Naive thymus-derived CD4-positive, alpha-beta T cell (primary cell): Measurements from ENCODE around the gene ZDHHC1. TPM values are rescaled to one million over a fixed set of nuclear protein-coding genes. Genes with fewer than 3 reads are reported as not detected.

Experiments used
- ATAC-seq: fragments of 150-1000 bp; cut with Tn5 transposase; 2 replicates; pipeline ENCODE4 v1.10.0; 2021; ENCODE audit warnings: mild to moderate bottlenecking, moderate library complexity
- CTCF ChIA-PET: fragments of 350-600 bp; sonication (Branson Sonifier 250); formaldehyde crosslinking; loops from one replicate; lab custom pipeline; 2021; ENCODE audit warnings: antibody characterized with exemption; lab: Charles Lee
- POLR2A ChIA-PET: fragments of 350-600 bp; sonication (Branson Sonifier 250); formaldehyde crosslinking; loops from one replicate; lab custom pipeline; 2021; ENCODE audit warnings: antibody characterized with exemption, inconsistent platforms; lab: Charles Lee
- DNase-seq, 9 donors: peaks; one replicate each; pipeline versions ENCODE4 v3.0.0 to v3.0.0-alpha.2; 2020 to 2022; ENCODE audit warnings: mixed read lengths in 1 of 9
- H3K27ac ChIP-seq: one replicate; pipeline ENCODE4 v1.7.0; 2013; ENCODE audit warnings: mild to moderate bottlenecking, low read depth, low read length, moderate library complexity
- H3K27me3 ChIP-seq, 2 donors: one replicate each; pipeline ENCODE4 v1.7.0; 2013; ENCODE audit warnings: low read length in 2 of 2, mild to moderate bottlenecking in 2 of 2, moderate library complexity in 2 of 2; ENCODE audit not compliant: control insufficient read depth in 2 of 2, insufficient read depth in 2 of 2
- H3K36me3 ChIP-seq, 3 experiments: 1 replicate in 2 of 3; 2 replicates in 1 of 3; pipeline ENCODE4 v1.7.0; 2013; ENCODE audit warnings: low read length in 3 of 3, mild to moderate bottlenecking in 3 of 3, moderate library complexity in 1 of 3; ENCODE audit not compliant: insufficient read depth in 3 of 3, control insufficient read depth in 2 of 3
- H3K4me1 ChIP-seq, 2 donors: one replicate each; pipeline ENCODE4 v1.7.0; 2013; ENCODE audit warnings: low read length in 2 of 2, mild to moderate bottlenecking in 2 of 2, moderate library complexity in 1 of 2; ENCODE audit not compliant: control insufficient read depth in 2 of 2, insufficient read depth in 2 of 2
- H3K4me3 ChIP-seq: 2 replicates; pipeline ENCODE4 v1.7.0; 2013; ENCODE audit warnings: mild to moderate bottlenecking, low read length
- H3K9me3 ChIP-seq, 3 experiments: 1 replicate in 2 of 3; 2 replicates in 1 of 3; pipeline ENCODE4 v1.7.0; 2013; ENCODE audit warnings: low read length in 3 of 3; ENCODE audit not compliant: control insufficient read depth in 2 of 3
- H3K27ac Mint-ChIP-seq, 9 donors: one replicate each; pipeline ENCODE4 v1.8.0; 2020 to 2022; ENCODE audit warnings: mixed read lengths in 9 of 9, mild to moderate bottlenecking in 8 of 9, moderate library complexity in 5 of 9, inconsistent platforms in 2 of 9
- H3K27me3 Mint-ChIP-seq, 5 donors: one replicate each; pipeline ENCODE4 v1.8.0; 2021 to 2022; ENCODE audit warnings: mixed read lengths in 5 of 5, mild to moderate bottlenecking in 1 of 5
- H3K36me3 Mint-ChIP-seq, 5 donors: one replicate each; pipeline ENCODE4 v1.8.0; 2020 to 2022; ENCODE audit warnings: mixed read lengths in 5 of 5, mild to moderate bottlenecking in 3 of 5, inconsistent platforms in 1 of 5
- H3K4me1 Mint-ChIP-seq, 7 donors: one replicate each; pipeline ENCODE4 v1.8.0; 2020 to 2022; ENCODE audit warnings: mixed read lengths in 7 of 7, mild to moderate bottlenecking in 3 of 7, inconsistent platforms in 1 of 7
- H3K4me3 Mint-ChIP-seq, 10 donors: one replicate each; pipeline ENCODE4 v1.8.0; 2020 to 2022; ENCODE audit warnings: mild to moderate bottlenecking in 10 of 10, mixed read lengths in 10 of 10, moderate library complexity in 6 of 10, inconsistent platforms in 2 of 10
- H3K9me3 Mint-ChIP-seq, 11 donors: one replicate each; pipeline ENCODE4 v1.8.0; 2020 to 2022; ENCODE audit warnings: mixed read lengths in 11 of 11, mild to moderate bottlenecking in 4 of 11, inconsistent platforms in 1 of 11, moderate library complexity in 1 of 11
- intact Hi-C, 2 donors: fragments of 100-400 bp; cut with micrococcal nuclease; formaldehyde crosslinking; loops; one replicate each; pipeline ENCODE4 v1.15.1; 2023
- polyA plus RNA-seq, 2 donors: library from polyadenylated mRNA; unstranded; fragments of 300-500 nt; fragmentation: Illumina TruSeq; gene quantifications; one replicate each; pipeline ENCODE4 v1.2.3, GENCODE V29; 2021
- total RNA-seq, 6 experiments: library from RNA in 5 of 6; stranded (reverse) in 5 of 6; gene quantifications; 1 replicate in 5 of 6; 2 replicates in 1 of 6; pipeline ENCODE4 v1.2.3 and lab custom pipeline; 2021 to 2026

ZDHHC1 gene
- total and polyA plus RNA-seq, 7 experiments from 2014 or later = 0.34 to 3.6 (median 0.48) TPM; not detected in 4

DNA sequence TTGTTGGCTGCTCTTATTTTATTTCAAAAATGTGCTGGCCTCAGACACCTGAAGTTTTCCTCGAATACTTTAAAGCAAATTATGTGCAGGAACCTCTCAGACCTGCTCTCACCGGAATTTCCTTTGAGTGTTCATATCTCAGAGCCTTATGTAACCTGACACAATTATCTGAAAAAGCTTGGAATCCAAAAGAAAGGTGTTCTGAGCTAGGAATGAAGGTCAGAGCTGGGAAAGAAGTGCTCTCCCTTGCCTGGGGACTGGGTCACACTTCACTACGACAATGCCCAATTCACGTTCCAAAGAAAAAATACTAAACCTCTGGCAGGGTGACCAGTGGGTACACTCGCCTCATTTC lies 8.0 kb upstream of the ZDHHC1 start:
- peaks cover 6 to 8% of the 10 kb centered on the region in 2 donors for H3K27me3 ChIP-seq
- Mint-ChIP-seq H3K9me3 (peaks cover 0 to 1% (median 0%) of the 10 kb centered on the region in 11 donors), H3K4me1 (peaks cover 0 to 2% (median 0%) of the 10 kb centered on the region in 7 donors), H3K36me3 (no peaks in the 10 kb centered on the region), H3K4me3 (no peak overlapping the region), H3K27me3 (peaks cover 21 to 45% (median 31%) of the 10 kb centered on the region in 5 donors), H3K27ac (no peak overlapping the region)
- intact Hi-C loops = no loop called here
- CTCF ChIA-PET = no interaction called here
- no peak for DNase-seq
- H3K27ac ChIP-seq = no peak overlapping the region
- no peak for ATAC-seq
- no peaks in the 10 kb centered on the region for H3K4me1 ChIP-seq
- no peaks in the 10 kb centered on the region for H3K9me3 ChIP-seq
- POLR2A ChIA-PET = no interaction called here
- H3K36me3 ChIP-seq = no peaks in the 10 kb centered on the region
- H3K4me3 ChIP-seq = no peak overlapping the region

DNA sequence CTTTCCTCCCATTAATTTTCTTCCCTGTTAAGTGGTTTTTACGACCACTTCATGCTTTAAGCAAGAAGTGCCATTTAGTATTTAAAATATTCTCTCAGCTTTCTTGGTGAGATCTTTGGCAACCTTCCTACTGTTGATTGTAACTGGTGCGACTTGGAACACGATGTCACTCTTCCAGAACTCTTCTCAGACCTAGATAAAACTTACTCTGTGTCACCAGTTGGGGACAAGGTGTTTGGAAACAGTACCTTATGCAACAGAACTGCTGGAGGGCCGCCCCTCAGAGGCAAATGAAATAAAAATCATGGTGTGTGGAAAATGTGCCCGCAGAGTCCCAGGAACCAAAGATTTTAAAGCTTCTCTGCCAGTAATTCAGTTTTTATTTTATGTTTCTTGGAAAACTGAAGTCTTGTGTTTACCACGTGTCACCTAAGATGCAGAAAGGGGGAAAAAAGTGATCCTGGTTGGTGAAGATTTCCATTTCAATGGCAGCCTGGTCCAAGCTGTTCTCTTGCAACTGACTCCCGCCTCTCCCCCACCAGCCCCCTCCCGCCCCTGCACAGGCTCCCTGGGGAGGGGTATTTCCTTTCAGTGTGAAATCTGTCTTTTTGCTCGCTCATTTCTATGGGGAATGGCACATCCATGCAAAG lies 7.5 kb upstream of the ZDHHC1 start:
- ATAC-seq (no peak), DNase-seq (no peak)
- no peaks in the 10 kb centered on the region for H3K9me3 Mint-ChIP-seq
- no peaks in the 10 kb centered on the region for H3K36me3 ChIP-seq
- H3K27ac ChIP-seq = no peak overlapping the region
- H3K36me3 Mint-ChIP-seq = no peaks in the 10 kb centered on the region
- H3K9me3 ChIP-seq = no peaks in the 10 kb centered on the region
- intact Hi-C loops = no loop called here
- H3K4me1 Mint-ChIP-seq = peaks cover 0 to 2% (median 0%) of the 10 kb centered on the region in 7 donors
- POLR2A ChIA-PET = no interaction called here
- H3K27ac Mint-ChIP-seq = no peak overlapping the region
- no peak overlapping the region for H3K4me3 Mint-ChIP-seq
- peaks cover 4 to 6% of the 10 kb centered on the region in 2 donors for H3K27me3 ChIP-seq
- H3K4me1 ChIP-seq = no peaks in the 10 kb centered on the region
- peaks cover 16 to 41% (median 27%) of the 10 kb centered on the region in 5 donors for H3K27me3 Mint-ChIP-seq
- CTCF ChIA-PET = interaction anchor here (0.6 kb wide), 1 partner anchor 90 kb away, joined by 3 read pairs; no protein-coding TSS in a partner anchor
- H3K4me3 ChIP-seq = no peak overlapping the region

DNA sequence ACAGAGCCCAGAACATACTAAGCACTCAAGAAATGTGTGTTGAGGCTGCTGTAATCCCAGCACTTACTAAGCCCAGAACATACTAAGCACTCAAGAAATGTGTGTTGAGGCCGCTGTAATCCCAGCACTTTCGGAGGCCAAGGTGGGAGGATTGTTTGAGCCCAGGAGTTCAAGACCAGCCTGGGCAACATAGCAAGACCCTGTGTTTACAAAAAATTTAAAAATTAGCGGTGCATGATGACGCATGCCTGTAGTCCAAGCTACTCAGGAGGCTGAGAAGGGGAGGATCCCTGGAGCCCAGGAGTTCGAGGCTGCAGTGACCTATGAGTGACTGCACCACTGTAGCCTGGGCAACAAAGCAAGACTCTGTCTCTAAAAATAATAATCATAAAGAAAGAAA lies 6.7 kb upstream of the ZDHHC1 start:
- Histone ChIP-seq H3K27me3 (peaks cover 0 to 3% of the 10 kb centered on the region in 2 donors), H3K4me3 (no peak overlapping the region), H3K9me3 (no peaks in the 10 kb centered on the region), H3K36me3 (no peaks in the 10 kb centered on the region), H3K27ac (no peak overlapping the region), H3K4me1 (no peaks in the 10 kb centered on the region)
- POLR2A ChIA-PET = no interaction called here
- CTCF ChIA-PET = interaction anchor here (0.6 kb wide), 1 partner anchor 91 kb away, joined by 3 read pairs; no protein-coding TSS in a partner anchor
- H3K27me3 Mint-ChIP-seq = peaks cover 14 to 40% (median 27%) of the 10 kb centered on the region in 5 donors
- H3K27ac Mint-ChIP-seq = no peak overlapping the region
- no peaks in the 10 kb centered on the region for H3K36me3 Mint-ChIP-seq
- no peak overlapping the region for H3K4me3 Mint-ChIP-seq
- no peaks in the 10 kb centered on the region for H3K4me1 Mint-ChIP-seq
- H3K9me3 Mint-ChIP-seq = no peaks in the 10 kb centered on the region
- DNase-seq = no peak
- intact Hi-C loops = no loop called here
- ATAC-seq = no peak

DNA sequence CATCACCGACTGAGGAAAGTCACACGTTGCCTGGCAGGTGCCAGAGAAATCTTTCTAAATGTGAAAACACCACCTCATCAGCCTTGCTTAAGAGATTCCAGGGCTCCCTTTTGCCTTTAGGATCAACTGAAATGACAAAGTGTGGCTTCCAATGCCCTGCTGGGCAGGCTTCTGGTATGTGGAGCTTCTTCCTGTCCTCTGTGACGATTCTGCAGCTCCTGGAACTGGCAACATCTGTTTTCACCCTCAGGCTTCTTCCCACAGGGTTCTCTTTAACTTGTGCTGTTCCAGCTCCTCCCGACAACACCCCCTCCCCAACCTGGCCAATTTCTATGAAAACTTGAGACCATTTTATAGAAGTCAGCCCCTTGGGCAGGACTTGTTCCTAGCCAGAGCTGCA lies 4.8 kb upstream of the ZDHHC1 start:
- Mint-ChIP-seq H3K4me1 (peaks cover 4 to 12% (median 5%) of the 10 kb centered on the region in 7 donors), H3K27me3 (peaks cover 17 to 42% (median 28%) of the 10 kb centered on the region in 5 donors), H3K4me3 (no peak overlapping the region), H3K9me3 (no peaks in the 10 kb centered on the region), H3K36me3 (no peaks in the 10 kb centered on the region), H3K27ac (no peak overlapping the region)
- no peaks in the 10 kb centered on the region for H3K36me3 ChIP-seq
- no peaks in the 10 kb centered on the region for H3K4me1 ChIP-seq
- ATAC-seq = no peak
- no peak overlapping the region for H3K4me3 ChIP-seq
- intact Hi-C loops = no loop called here
- H3K27me3 ChIP-seq = peaks cover 3% of the 10 kb centered on the region in 2 donors
- ChIA-PET CTCF (no interaction called here), POLR2A (no interaction called here)
- no peak for DNase-seq
- H3K9me3 ChIP-seq = no peaks in the 10 kb centered on the region
- H3K27ac ChIP-seq = no peak overlapping the region

DNA sequence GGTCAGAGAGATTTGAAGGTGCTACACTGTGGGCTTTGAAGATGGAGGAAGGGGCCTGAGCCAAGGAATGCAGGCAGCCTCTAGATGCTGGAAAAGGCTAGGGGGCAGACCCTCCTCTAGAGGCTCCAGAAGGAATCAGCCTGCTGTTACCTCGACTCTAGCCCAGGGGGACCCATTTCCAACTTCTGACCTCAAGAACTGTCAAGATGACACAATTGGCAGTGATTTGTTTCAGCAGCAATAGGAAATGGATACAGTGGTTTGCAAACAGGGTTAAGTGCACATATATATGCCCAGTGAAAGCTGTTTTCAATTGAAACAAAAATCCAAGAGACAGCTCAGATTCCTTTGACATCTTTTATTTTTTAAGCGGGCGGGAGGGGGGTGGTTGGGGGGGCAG lies 3.7 kb upstream of the ZDHHC1 start:
- Histone ChIP-seq H3K4me1 (no peaks in the 10 kb centered on the region), H3K4me3 (no peak overlapping the region), H3K27me3 (peaks cover 3% of the 10 kb centered on the region in 2 donors), H3K27ac (no peak overlapping the region), H3K9me3 (no peaks in the 10 kb centered on the region), H3K36me3 (no peaks in the 10 kb centered on the region)
- Mint-ChIP-seq H3K36me3 (no peaks in the 10 kb centered on the region), H3K4me1 (peaks cover 5 to 15% (median 10%) of the 10 kb centered on the region in 7 donors), H3K4me3 (no peak overlapping the region), H3K9me3 (peaks cover 0 to 2% (median 0%) of the 10 kb centered on the region in 11 donors), H3K27me3 (peaks cover 23 to 39% (median 29%) of the 10 kb centered on the region in 5 donors), H3K27ac (no peak overlapping the region)
- CTCF ChIA-PET = no interaction called here
- POLR2A ChIA-PET = no interaction called here
- DNase-seq (no peak), ATAC-seq (no peak)
- intact Hi-C loops = loop anchor here in 1 of 2 donors (5.0 kb wide), 1 partner anchor 143 kb away; the partner anchor contains the start of gene PLEKHG4

DNA sequence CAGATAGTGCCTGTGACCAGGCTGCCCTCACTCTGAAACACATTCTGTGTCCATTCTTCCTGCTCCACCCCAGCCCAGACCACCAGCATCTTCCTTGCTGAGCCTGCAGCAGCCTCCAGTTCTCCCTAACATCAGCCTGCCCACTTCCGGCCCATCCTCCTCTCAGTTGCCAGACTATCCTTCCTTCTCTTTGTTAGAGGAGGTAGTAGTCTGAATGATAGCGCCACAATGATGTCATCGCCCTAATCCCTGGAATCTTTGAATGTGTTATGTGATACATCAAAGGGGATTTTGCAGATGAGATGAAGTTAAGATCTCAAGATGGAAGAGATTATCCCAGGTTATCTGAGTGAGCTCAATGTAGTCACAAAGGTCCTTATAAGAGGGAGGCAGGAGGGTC lies 3.2 kb upstream of the ZDHHC1 start:
- CTCF ChIA-PET = no interaction called here
- no peaks in the 10 kb centered on the region for H3K36me3 ChIP-seq
- DNase-seq (no peak), ATAC-seq (no peak)
- H3K4me1 ChIP-seq = no peaks in the 10 kb centered on the region
- Mint-ChIP-seq H3K27me3 (peaks cover 22 to 40% (median 32%) of the 10 kb centered on the region in 5 donors), H3K4me1 (peaks cover 5 to 15% (median 10%) of the 10 kb centered on the region in 7 donors), H3K4me3 (no peak overlapping the region), H3K36me3 (no peaks in the 10 kb centered on the region), H3K9me3 (peaks cover 0 to 2% (median 0%) of the 10 kb centered on the region in 11 donors), H3K27ac (no peak overlapping the region)
- intact Hi-C loops = loop anchor here in 1 of 2 donors (5.0 kb wide), 1 partner anchor 142 kb away; the partner anchor contains the start of gene PLEKHG4
- no peaks in the 10 kb centered on the region for H3K9me3 ChIP-seq
- no peak overlapping the region for H3K27ac ChIP-seq
- POLR2A ChIA-PET = no interaction called here
- peaks cover 3% of the 10 kb centered on the region in 2 donors for H3K27me3 ChIP-seq
- no peak overlapping the region for H3K4me3 ChIP-seq
